Measurements from ENCODE around the gene PRPSAP1. TPM values are rescaled to one million over a fixed set of nuclear protein-coding genes. Genes with fewer than 3 reads are reported as not detected.
A peak's percentile ranks its signal among the peaks of the same experiment; 100 is the strongest.

PRPSAP1 gene
- total RNA-seq, 4 donors from 2014 or later = 35.8 to 72.3 (median 62.2) TPM

- 79 to 90% methylated on average over 14 to 16 of the region's 23 CpGs for WGBS, 2 donors
- no peak overlapping the region for H3K4me3 ChIP-seq (ENCODE audit: low read depth, poor library complexity, severe bottlenecking)
- intact Hi-C loops (cut with DNase I; ENCODE audit: low total_unique reads) = loop anchor here (5.0 kb wide), 1 partner anchor 159 kb away; no protein-coding TSS in a partner anchor
- DNase-seq (ENCODE audit: low spot score in 2 of 2) = no peak
- no peak for TF ChIP-seq CTCF (IDR thresholded peaks at IDR 0.05)
- TF ChIP-seq POLR2A (IDR thresholded peaks at IDR 0.05) = no peak
Measured at GRCh38 chr17:76281573-76282371, 71.9 kb downstream of the PRPSAP1 start.

- intact Hi-C loops (cut with DNase I; ENCODE audit: low total_unique reads) = loop anchor here (5.0 kb wide), 1 partner anchor 158 kb away; no protein-coding TSS in a partner anchor
- 92 to 97% methylated on average over 15 of the region's 15 CpGs for WGBS, 2 donors
- no peak for DNase-seq (ENCODE audit: low spot score in 2 of 2)
- TF ChIP-seq POLR2A (IDR thresholded peaks at IDR 0.05) = no peak
- TF ChIP-seq CTCF (IDR thresholded peaks at IDR 0.05) = no peak
- H3K4me3 ChIP-seq (ENCODE audit: low read depth, poor library complexity, severe bottlenecking) = no peak overlapping the region
Measured at GRCh38 chr17:76280650-76281049, 73.1 kb downstream of the PRPSAP1 start.

- 83 to 85% methylated on average over 13 of the region's 15 CpGs for WGBS, 2 donors
- no peak overlapping the region for H3K4me3 ChIP-seq (ENCODE audit: low read depth, poor library complexity, severe bottlenecking)
- intact Hi-C loops (cut with DNase I; ENCODE audit: low total_unique reads) = loop anchor here (5.0 kb wide), 1 partner anchor 158 kb away; no protein-coding TSS in a partner anchor
- no peak for DNase-seq (ENCODE audit: low spot score in 2 of 2)
- no peak for TF ChIP-seq CTCF (IDR thresholded peaks at IDR 0.05)
Measured at GRCh38 chr17:76279742-76280287, 73.9 kb downstream of the PRPSAP1 start.

- no peak overlapping the region for H3K4me3 ChIP-seq (ENCODE audit: low read depth, poor library complexity, severe bottlenecking)
- TF ChIP-seq POLR2A (IDR thresholded peaks at IDR 0.05) = no peak
- peak in 1 of 3 donors; percentile 74 for TF ChIP-seq CTCF (IDR thresholded peaks at IDR 0.05)
- intact Hi-C loops (cut with DNase I; ENCODE audit: low total_unique reads) = no loop called here
- 63 to 71% methylated on average over 26 to 28 of the region's 28 CpGs for WGBS, 2 donors
- peak; percentile 79 to 98 for DNase-seq (ENCODE audit: low spot score in 2 of 2)
Measured at GRCh38 chr17:76278952-76279741, 74.6 kb downstream of the PRPSAP1 start.

- WGBS, 2 donors = 80 to 85% methylated on average over 16 to 19 of the region's 19 CpGs
- intact Hi-C loops (cut with DNase I; ENCODE audit: low total_unique reads) = no loop called here
- DNase-seq (ENCODE audit: low spot score in 2 of 2) = no peak
- TF ChIP-seq CTCF (IDR thresholded peaks at IDR 0.05) (no peak), POLR2A (IDR thresholded peaks at IDR 0.05) (no peak)
- H3K4me3 ChIP-seq (ENCODE audit: low read depth, poor library complexity, severe bottlenecking) = no peak overlapping the region
Measured at GRCh38 chr17:76278268-76278908, 75.3 kb downstream of the PRPSAP1 start.
